Stimulated activated CD8-positive, alpha-beta memory T cell treated with anti-CD3 and anti-CD28 coated beads, Interleukin-15, amount 100 ng/mL, for 24 hours (primary cell): Measurements from ENCODE around the gene B3GLCT.

Experiments
- DNase-seq: peaks from one replicate; pipeline ENCODE4 v3.0.0-alpha.2; 2020; ENCODE audit warnings: low read depth

Gene B3GLCT

DNA sequence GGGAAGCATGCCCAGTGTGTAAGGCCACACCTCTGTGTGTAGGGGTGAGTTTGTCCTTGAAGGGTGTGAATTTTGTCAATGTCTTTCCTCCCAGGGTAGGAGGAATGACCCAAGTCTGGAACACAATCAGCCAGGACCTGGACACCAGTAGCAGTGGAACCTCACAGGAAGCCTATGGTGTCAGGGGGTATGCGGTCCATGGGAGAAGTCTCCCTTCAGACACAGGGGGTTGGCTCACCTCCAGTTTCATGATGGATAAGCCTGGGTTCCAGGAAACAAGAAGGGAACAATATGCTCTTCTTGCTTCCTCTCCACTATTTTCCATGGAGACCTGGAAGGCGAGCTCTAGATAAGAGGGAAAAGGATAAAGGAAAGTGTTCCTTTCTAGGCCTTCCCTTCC, 23.9 kb downstream of the B3GLCT start:
- no peak for DNase-seq

GRCh38 chr13:31224174-31224669, 24.4 kb downstream of the B3GLCT start:
- DNase-seq, result no peak

GRCh38 chr13:31224963-31225559, 25.3 kb downstream of the B3GLCT start:
- DNase-seq, result no peak

DNA sequence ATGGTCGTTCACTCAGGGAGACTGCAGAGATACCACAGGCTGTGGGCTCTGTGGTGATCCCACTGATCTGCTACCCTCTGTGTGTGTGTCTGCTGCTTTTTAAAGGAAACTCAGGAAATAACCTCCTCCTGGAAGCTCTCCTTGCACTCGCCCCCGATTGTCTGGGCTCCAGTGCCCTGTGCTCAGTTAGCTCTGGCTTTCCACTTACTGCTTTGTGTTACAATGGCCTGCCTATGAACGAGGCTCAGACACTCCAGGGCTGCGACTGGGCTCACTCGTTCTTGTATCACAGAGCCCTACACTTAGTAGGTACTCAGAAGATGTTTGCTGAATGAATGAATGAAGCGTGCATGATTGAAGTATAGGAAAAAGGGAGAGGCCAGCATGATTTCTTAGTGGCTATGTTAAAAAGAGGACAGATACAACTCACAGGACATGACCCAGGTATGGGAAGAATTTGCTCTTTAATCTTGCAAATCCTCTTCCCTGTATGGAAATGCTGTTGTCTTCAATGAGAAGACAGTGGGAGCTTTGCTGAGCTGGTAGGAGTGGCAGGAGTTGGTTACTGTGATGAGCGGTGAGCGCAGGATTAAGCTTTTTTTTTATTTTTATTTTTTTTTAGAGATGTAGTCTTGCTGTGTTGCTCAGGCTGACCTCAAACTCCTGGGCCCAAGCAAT, 26.4 kb downstream of the B3GLCT start:
- no peak for DNase-seq

DNA sequence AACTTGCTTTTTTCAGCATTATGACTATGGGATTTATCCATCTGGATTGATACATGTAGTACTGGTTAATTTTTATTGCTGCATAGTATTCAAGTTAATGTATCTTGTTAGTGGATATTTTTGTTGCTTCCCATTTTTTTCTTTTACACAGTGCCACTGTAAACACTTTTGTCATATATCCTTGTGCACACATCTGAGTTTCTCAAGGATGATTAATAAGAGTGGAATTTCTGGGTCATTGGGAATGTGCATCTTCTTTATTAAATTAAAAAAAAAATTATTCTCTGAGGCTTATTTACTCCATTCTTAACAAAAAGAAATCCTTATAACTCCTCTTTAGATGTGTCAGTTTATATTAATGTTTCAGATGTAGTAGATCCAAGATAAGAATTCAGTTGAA, 27.3 kb downstream of the B3GLCT start:
- no peak for DNase-seq

GRCh38 chr13:31227870-31228269, 28.1 kb downstream of the B3GLCT start:
- DNase-seq, result no peak

GRCh38 chr13:31234729-31235128, 35.0 kb downstream of the B3GLCT start:
- no peak for DNase-seq

DNA sequence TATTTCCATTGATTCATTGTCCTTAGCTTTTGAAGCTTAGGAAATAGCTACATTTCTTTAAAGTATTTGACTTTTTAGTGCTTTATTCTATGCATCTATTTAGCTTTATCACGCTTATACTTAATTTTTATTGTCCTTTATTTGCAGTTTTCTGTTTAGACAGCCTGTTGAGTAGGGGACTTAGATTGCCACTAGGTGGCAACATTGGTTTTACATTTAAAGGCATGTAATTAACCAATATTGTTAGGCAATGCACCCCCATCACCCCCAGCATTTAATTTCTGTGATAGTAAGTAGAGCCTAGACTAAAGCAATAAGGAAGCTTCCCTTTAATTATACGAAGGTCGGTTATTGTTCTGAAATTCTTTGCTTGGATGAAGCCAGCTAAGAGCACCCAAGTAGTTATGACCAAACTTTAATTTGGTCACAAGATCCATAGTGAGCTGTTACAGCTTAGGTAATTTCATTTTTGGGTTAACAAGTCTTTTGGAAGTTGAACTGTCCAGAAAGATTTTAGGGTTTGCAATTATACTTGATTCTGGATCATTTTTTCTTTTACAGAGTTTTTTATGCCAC, 36.5 kb downstream of the B3GLCT start:
- no peak for DNase-seq

- no peak for DNase-seq
Observed at GRCh38 chr13:31240921-31241320, 41.1 kb downstream of the B3GLCT start.

DNA sequence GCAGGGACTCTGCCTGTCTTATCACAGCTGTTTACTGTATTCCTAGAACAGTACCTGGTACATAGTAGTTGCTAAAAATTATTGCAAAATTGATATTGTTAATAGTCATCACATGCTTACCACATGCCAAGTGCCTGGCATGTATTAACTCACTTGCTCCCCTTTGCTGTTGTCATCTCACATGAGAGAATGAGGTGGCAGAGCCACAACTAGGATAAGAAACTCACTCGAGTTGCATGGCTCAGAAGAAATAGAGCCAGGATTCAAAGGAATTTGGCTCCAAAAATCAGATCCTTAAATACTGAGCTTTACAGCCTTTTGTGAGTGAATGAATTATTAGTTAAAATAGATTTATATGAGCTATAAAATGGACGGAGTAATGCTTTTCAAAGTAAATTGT, 42.6 kb downstream of the B3GLCT start:
- DNase-seq, result no peak

- no peak for DNase-seq
Observed at GRCh38 chr13:31242916-31243315, 43.1 kb downstream of the B3GLCT start.

DNA sequence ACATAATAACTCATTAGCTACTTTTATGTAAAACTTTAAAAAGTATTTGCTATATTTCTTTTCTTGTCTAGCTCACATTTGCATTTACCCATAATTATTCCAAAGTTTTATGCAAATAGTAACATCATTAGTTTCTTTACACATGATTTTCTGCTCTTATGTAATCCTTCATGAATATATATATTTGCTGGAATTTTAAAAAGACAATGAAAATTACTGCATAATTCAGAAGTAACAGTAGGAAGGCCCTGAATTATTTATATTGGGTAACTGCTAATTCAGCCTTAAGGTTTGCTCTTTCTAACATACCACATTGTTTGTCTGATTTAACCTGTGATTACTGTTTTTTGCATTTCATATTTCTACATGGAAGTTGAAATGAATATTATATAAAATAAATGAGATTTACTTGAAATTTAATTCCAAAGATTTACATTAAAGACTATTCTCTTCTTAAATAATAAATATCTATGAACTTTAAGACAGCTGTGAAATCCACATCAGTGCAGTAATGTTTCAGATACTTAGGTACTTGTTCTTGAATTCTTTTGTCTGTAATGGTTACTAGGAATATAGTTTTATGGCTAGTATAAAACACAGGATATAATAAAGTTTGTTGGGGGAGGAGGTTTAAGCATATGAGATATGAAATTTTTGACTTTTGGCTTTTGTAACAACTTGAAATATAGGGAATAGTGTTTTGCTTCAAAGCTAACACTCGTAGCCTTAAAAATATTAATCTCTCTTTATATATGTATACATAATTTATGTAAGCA, 46.0 kb downstream of the B3GLCT start:
- no peak for DNase-seq

GRCh38 chr13:31246918-31247317, 47.1 kb downstream of the B3GLCT start:
- no peak for DNase-seq

DNA sequence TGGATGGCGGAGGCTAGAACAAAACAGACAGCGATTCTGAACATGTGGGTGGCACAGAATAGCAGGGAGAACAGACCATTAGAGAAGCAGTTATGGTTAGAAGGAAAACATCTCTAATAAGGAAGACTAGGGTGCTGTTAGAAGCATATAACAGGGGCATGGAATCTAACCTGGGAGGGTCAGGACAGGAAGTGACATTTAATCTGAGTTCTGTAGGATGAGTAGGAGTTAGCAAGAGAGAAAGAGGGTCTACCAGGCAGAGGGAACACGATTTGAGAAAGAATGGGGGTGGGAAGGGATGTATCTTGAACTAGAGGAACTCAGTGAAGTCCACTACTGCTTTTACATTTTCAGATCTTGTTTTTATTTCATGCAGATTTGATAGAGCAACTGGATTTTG, 48.6 kb downstream of the B3GLCT start:
- DNase-seq, result no peak

- DNase-seq, result no peak
Observed at GRCh38 chr13:31248965-31249539, 49.3 kb downstream of the B3GLCT start.

DNA sequence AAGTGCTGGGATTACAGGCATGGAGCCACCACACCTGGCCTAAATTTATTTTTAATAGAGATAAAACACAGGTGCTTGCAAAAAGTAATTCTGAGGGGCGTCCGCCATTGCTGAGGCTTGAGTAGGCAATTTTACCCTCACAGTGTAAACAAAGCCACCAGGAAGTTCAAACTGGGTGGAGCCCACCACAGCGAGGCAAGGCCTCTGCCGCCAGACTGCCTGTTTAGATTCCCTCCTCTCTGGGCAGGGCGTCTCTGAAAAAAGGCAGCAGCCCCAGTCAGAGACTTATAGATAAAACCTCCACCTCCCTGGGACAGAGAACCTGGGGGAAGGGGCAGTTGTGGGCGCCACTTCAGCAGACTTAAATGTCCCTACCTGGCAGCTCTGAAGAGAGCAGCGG, 50.7 kb downstream of the B3GLCT start:
- no peak for DNase-seq

DNA sequence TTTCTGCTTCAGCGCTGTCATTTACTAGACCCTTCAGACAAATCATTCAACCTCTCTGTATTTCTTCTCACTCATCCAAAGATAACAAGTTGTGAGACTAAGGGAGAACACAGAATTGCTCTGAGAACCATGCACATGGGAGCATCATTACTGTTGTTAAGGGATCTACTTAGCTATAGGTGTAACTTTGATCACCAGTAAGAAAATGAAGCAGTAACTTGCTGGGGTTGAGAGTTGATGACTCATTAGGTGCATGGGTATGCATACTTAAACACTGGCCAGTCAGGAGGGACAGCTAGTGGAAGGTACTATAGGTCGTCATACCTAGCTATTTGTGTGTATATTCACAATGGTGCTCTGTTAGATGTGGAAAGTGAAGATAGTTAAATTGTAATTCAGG, 61.5 kb downstream of the B3GLCT start:
- no peak for DNase-seq

GRCh38 chr13:31263346-31263745, 63.6 kb downstream of the B3GLCT start:
- no peak for DNase-seq

DNA sequence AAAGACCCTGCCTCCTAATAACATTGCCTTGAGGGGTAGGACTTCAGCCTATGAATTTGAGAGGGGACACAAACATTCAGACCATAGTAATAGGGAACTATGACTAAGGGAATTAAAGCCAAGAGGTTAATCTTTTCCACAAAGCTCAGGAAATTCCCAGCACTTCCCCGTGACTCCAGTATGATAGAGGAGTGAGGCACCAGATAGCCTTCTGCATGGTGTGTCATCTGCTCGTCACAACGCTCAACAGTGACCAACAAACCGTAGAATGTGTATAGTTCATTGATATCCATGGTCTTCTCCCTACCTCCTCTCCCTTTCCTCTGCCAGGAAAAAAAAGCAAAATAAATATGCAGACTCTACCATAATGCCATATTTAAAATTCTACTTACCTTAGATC, 64.4 kb downstream of the B3GLCT start:
- no peak for DNase-seq

DNA sequence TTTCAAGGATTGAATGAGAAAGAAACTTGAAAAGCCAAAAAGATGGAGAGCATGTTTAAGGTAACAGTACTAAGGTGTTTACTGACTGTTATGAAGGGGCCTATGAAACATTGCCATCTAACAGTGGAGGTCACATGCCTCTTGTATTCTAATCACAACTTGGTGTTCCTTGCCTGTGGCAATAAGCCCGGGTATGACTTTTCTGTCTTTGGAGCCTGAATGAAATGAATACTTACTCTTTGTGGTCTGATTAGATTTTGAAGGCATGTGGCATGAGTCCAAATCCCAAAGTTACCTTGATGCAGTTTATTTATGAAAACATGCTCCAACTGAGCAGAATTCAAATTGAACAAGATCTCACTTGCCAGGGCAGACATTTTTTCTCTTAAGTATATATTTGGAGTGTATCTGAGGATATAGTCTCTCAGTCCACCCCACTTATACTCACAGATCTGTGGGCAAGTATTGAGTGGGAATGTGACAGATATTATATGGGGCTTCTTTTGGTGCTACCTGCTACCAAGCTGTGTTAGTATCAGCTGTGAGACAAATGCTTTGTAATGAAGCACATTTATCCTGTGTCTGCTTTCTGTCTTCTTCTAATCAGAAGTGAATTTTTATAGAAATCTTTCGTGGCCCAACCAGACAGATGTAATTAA, 67.5 kb downstream of the B3GLCT start:
- no peak for DNase-seq

GRCh38 chr13:31274390-31274789, 74.6 kb downstream of the B3GLCT start:
- no peak for DNase-seq

DNA sequence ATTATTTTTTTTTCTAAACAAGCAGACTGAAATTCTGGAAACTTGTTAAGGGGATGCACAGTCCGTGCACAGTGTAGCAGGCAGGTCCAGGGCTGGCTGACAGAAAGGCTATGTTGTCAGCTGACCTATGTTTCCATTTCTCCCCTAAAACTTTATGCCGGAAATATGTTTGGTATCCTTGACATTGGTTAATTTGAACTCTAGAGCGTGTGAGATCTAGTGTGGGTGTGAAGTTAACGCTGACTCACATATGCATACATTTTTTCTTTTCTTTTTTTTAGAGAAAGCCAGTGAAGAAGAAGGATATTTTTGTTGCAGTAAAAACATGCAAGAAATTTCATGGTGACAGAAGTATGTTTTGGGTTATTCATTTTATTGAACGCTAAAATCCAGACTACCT, 76.6 kb downstream of the B3GLCT start:
- no peak for DNase-seq
